Naive thymus-derived CD8-positive, alpha-beta T cell (primary cell): ENCODE measurements around the gene UPK3A. TPM values are rescaled to one million over a fixed set of nuclear protein-coding genes. Genes with fewer than 3 reads are reported as not detected.
A peak's percentile ranks its signal among the peaks of the same experiment; 100 is the strongest.
"Not testable (repeated sequence)": the region's sequence is repeated elsewhere in the genome, so short reads cannot be mapped to it uniquely, and the experiment has no call there.

ENCODE experiments used
- ATAC-seq, 2 donors: fragments of 150-1000 bp; cut with Tn5 transposase in 1 of 2; sonication (Bioruptor Pico), chemical (Tn5 transposase) in 1 of 2; 1 replicate in 1 of 2; 2 replicates in 1 of 2; pipeline ENCODE4 v1.10.0; 2021; ENCODE audit warnings: mild to moderate bottlenecking in 2 of 2, moderate library complexity in 2 of 2
- POLR2A ChIA-PET: fragments of 350-600 bp; sonication (Branson Sonifier 250); formaldehyde crosslinking; loops from one replicate; lab custom pipeline; 2021; ENCODE audit warnings: antibody characterized with exemption; lab: Charles Lee
- DNase-seq, 10 donors: peaks; one replicate each; pipeline versions ENCODE4 v3.0.0 to v3.0.0-alpha.2; 2020 to 2022
- H3K27ac Mint-ChIP-seq, 10 donors: one replicate each; pipeline ENCODE4 v1.8.0; 2020 to 2022; ENCODE audit warnings: mild to moderate bottlenecking in 10 of 10, mixed read lengths in 10 of 10, moderate library complexity in 4 of 10, inconsistent platforms in 1 of 10
- H3K27me3 Mint-ChIP-seq, 5 donors: one replicate each; pipeline ENCODE4 v1.8.0; 2021 to 2022; ENCODE audit warnings: mixed read lengths in 5 of 5
- H3K36me3 Mint-ChIP-seq, 3 donors: one replicate each; pipeline ENCODE4 v1.8.0; 2020 to 2022; ENCODE audit warnings: mixed read lengths in 3 of 3, mild to moderate bottlenecking in 2 of 3, inconsistent platforms in 1 of 3
- H3K4me1 Mint-ChIP-seq, 4 donors: one replicate each; pipeline ENCODE4 v1.8.0; 2021 to 2022; ENCODE audit warnings: mixed read lengths in 4 of 4
- H3K4me3 Mint-ChIP-seq, 10 donors: one replicate each; pipeline ENCODE4 v1.8.0; 2020 to 2022; ENCODE audit warnings: mild to moderate bottlenecking in 10 of 10, mixed read lengths in 10 of 10, moderate library complexity in 6 of 10, inconsistent platforms in 1 of 10
- H3K9me3 Mint-ChIP-seq, 9 donors: one replicate each; pipeline ENCODE4 v1.8.0; 2020 to 2022; ENCODE audit warnings: mixed read lengths in 9 of 9, mild to moderate bottlenecking in 3 of 9, inconsistent platforms in 1 of 9, moderate library complexity in 1 of 9
- polyA plus RNA-seq, 3 donors: library from polyadenylated mRNA; unstranded; fragments of 300-500 nt; fragmentation: Illumina TruSeq; gene quantifications; one replicate each; pipeline ENCODE4 v1.2.3, GENCODE V29; 2021
- total RNA-seq, 8 experiments: library from RNA in 2 of 8; stranded (reverse) in 2 of 8; gene quantifications; one replicate each; pipeline ENCODE4 v1.2.3 and lab custom pipeline; 2021 to 2026

Gene UPK3A
- total and polyA plus RNA-seq, 5 experiments from 2014 or later: not detected

DNA sequence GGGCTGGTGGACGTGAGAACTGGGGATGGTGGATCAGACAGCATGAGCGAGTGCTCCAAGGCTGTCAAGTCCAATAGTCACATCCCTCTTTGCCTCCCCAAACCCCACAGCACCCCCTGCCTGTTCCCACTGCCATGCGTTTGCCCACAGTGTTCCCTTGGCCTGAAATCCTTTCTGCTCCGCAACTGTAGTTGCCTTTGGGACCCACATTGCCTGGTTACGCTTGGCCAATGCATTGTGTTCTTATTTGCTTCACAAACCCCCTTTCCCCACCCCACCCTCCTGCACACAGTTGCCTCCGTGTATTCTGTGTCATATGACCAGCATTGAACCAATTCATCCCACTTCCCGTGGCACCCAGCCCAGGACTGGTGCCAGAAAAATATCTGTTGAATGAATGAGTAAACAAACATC is 42.0 kb upstream of the UPK3A start:
- DNase-seq (no peak), ATAC-seq (no peak)
- H3K27ac Mint-ChIP-seq: peak overlapping the region in 7 of 10 donors; percentile 40 to 95 (median 91)

GRCh38 chr22:45244916-45245315 is 39.8 kb upstream of the UPK3A start:
- POLR2A ChIA-PET: no interaction called here
- no peak for DNase-seq
- H3K9me3 Mint-ChIP-seq: no peaks in the 10 kb centered on the region

More for the DNA sequence above, 42.0 kb upstream of the UPK3A start:
- POLR2A ChIA-PET: interaction anchor here (0.6 to 2.2 kb wide), 2 partner anchors 68 to 79 kb away, joined by 3 to 7 read pairs; partner anchors contain the start of gene NUP50
- Mint-ChIP-seq H3K9me3 (no peaks in the 10 kb centered on the region), H3K4me3 (peak overlapping the region in 4 of 10 donors; percentile 39 to 90 (median 46)), H3K4me1 (peaks cover 16 to 68% (median 48%) of the 10 kb centered on the region in 4 donors), H3K27me3 (no peaks in the 10 kb centered on the region), H3K36me3 (peaks cover 0 to 5% (median 0%) of the 10 kb centered on the region in 3 donors)

GRCh38 chr22:45246060-45246985 is 38.4 kb upstream of the UPK3A start:
- POLR2A ChIA-PET: no interaction called here
- DNase-seq (no peak), ATAC-seq (no peak)
- peak overlapping the region in 7 of 10 donors; percentile 27 to 88 (median 86) for H3K27ac Mint-ChIP-seq
- H3K9me3 Mint-ChIP-seq: no peaks in the 10 kb centered on the region
- no peaks in the 10 kb centered on the region for H3K27me3 Mint-ChIP-seq
- H3K4me1 Mint-ChIP-seq: peaks cover 4 to 61% (median 28%) of the 10 kb centered on the region in 4 donors
- H3K36me3 Mint-ChIP-seq: no peaks in the 10 kb centered on the region
- peak overlapping the region in 5 of 10 donors; percentile 38 to 80 (median 57) for H3K4me3 Mint-ChIP-seq

More at GRCh38 chr22:45244916-45245315, 39.8 kb upstream of the UPK3A start:
- Mint-ChIP-seq H3K4me1 (peaks cover 9 to 65% (median 34%) of the 10 kb centered on the region in 4 donors), H3K27me3 (no peaks in the 10 kb centered on the region), H3K27ac (peak overlapping the region in 7 of 10 donors; percentile 1 to 69 (median 51)), H3K4me3 (peak overlapping the region in 1 of 10 donors; percentile 34), H3K36me3 (no peaks in the 10 kb centered on the region)
- no peak for ATAC-seq

GRCh38 chr22:45248832-45249561 is 35.8 kb upstream of the UPK3A start:
- peaks cover 0 to 49% (median 25%) of the 10 kb centered on the region in 4 donors for H3K4me1 Mint-ChIP-seq
- peak overlapping the region in 2 of 10 donors; percentile 10 to 11 for H3K4me3 Mint-ChIP-seq
- H3K27ac Mint-ChIP-seq: peak overlapping the region in 3 of 10 donors; percentile 59 to 79 (median 62)
- H3K36me3 Mint-ChIP-seq: no peaks in the 10 kb centered on the region
- no peaks in the 10 kb centered on the region for H3K27me3 Mint-ChIP-seq
- H3K9me3 Mint-ChIP-seq: no peaks in the 10 kb centered on the region
- no peak for ATAC-seq
- POLR2A ChIA-PET: no interaction called here
- no peak for DNase-seq

DNA sequence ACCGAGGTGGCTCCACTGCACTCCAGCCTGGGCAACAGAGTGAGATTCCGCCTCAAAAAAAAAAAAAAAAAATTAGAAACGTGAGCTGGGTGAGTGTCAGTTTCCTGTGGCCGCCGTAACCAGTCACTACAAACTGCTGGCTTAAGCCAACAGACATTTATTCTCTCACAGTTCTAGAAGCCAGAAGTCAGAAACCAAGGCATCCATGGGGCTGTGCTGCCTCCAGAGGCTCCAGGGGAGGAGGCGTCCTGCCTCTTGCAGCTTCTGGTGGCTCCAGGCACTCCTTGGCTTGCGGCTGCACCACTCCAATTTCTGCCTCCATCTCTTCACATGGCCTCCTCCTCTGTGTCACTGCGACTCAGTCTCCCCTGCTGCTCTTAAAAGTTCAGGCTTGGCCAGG is 32.9 kb upstream of the UPK3A start:
- no peak for ATAC-seq

GRCh38 chr22:45253039-45253641 is 31.6 kb upstream of the UPK3A start:
- Mint-ChIP-seq H3K9me3 (no peaks in the 10 kb centered on the region), H3K27me3 (no peaks in the 10 kb centered on the region), H3K4me1 (peaks cover 0 to 29% (median 14%) of the 10 kb centered on the region in 4 donors), H3K36me3 (no peaks in the 10 kb centered on the region), H3K27ac (peak overlapping the region in 3 of 10 donors; percentile 17 to 69 (median 19)), H3K4me3 (no peak overlapping the region)
- no peak for DNase-seq
- ATAC-seq: no peak
- POLR2A ChIA-PET: no interaction called here

More for the DNA sequence above, 32.9 kb upstream of the UPK3A start:
- Mint-ChIP-seq H3K36me3 (no peaks in the 10 kb centered on the region), H3K9me3 (no peaks in the 10 kb centered on the region), H3K4me3 (no peak overlapping the region), H3K4me1 (peaks cover 0 to 39% (median 17%) of the 10 kb centered on the region in 4 donors), H3K27ac (no peak overlapping the region), H3K27me3 (no peaks in the 10 kb centered on the region)
- DNase-seq: no peak
- POLR2A ChIA-PET: no interaction called here

GRCh38 chr22:45254388-45254787 is 30.4 kb upstream of the UPK3A start:
- Mint-ChIP-seq H3K27ac (peak overlapping the region in 2 of 10 donors; percentile 78 to 91), H3K27me3 (no peaks in the 10 kb centered on the region), H3K4me3 (no peak overlapping the region), H3K9me3 (no peaks in the 10 kb centered on the region), H3K4me1 (peaks cover 0 to 24% (median 8%) of the 10 kb centered on the region in 4 donors), H3K36me3 (no peaks in the 10 kb centered on the region)
- POLR2A ChIA-PET: no interaction called here
- DNase-seq (no peak), ATAC-seq (no peak)

DNA sequence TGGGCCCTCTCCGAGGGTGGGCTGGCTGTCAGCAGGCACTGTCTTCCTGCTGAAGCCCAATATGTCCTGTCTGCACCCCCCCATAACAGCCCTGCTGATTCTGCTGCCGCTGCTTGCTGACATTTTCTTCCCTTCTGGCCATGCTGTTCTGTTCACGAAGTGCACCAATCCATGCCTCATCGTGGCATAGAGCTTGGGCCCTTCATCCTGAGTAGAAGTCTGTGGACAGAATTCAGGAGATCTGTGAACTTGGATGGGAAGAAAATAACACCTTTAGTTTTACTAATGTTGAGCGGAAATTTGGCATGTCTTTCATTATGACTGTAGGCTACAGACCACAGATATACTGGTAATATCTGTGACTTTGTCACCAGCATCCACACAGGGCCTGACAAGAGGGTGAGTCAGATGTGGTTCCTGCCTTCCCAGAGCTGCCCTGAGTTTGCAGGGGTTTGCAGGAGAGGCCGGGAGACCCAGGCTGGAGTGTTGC is 29.9 kb upstream of the UPK3A start:
- Mint-ChIP-seq H3K4me3 (peak overlapping the region in 1 of 10 donors; percentile 50), H3K27ac (peak overlapping the region in 3 of 10 donors; percentile 47 to 91 (median 78)), H3K36me3 (no peaks in the 10 kb centered on the region), H3K27me3 (peaks cover 0 to under 1% (median 0%) of the 10 kb centered on the region in 5 donors), H3K9me3 (no peaks in the 10 kb centered on the region), H3K4me1 (peaks cover 0 to 23% (median 7%) of the 10 kb centered on the region in 4 donors)
- ATAC-seq: no peak
- DNase-seq: no peak
- POLR2A ChIA-PET: no interaction called here

GRCh38 chr22:45257941-45258340 is 26.8 kb upstream of the UPK3A start:
- H3K36me3 Mint-ChIP-seq, H3K27ac Mint-ChIP-seq, DNase-seq, H3K4me3 Mint-ChIP-seq, H3K9me3 Mint-ChIP-seq, POLR2A ChIA-PET, ATAC-seq: not testable (repeated sequence)
- Mint-ChIP-seq H3K27me3 (peaks cover 0 to 16% (median 0%) of the 10 kb centered on the region in 5 donors), H3K4me1 (peaks cover 0 to 25% (median 6%) of the 10 kb centered on the region in 4 donors)

DNA sequence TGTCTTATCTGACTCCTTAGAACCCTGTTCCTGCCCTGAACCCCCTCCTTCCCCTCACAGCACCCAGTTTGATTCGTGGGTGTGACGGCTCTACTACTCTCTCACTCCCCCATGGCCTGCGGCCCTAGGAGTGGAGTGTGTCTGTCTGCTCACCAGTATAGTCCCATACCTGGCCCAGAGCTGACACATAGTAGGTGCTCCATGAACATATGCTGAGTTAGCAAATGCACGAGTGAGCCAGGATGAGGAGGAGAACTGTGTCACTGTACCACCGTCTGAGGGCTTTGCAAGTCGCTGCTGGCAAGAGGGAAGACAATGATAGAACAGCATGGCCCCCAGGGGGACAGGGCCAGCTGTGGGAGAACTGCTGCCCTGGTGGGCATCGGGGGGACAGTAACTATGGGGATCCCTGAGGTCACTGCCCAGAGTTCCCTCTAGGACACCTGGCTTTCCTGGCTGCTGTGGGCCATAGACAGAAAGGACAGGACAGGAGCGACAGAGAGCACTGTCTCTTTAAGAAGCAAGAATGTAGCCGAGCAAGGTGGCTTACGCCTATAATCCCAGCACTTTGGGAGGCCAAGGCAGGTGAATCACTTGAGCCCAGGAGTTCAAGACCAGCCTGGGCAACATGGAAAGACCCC is 24.9 kb upstream of the UPK3A start:
- H3K4me3 Mint-ChIP-seq: no peak overlapping the region
- H3K9me3 Mint-ChIP-seq: no peaks in the 10 kb centered on the region
- H3K27me3 Mint-ChIP-seq: peaks cover 0 to 16% (median 12%) of the 10 kb centered on the region in 5 donors
- peaks cover 0 to 33% (median 9%) of the 10 kb centered on the region in 4 donors for H3K4me1 Mint-ChIP-seq
- H3K27ac Mint-ChIP-seq: peak overlapping the region in 1 of 10 donors; percentile 51
- no peaks in the 10 kb centered on the region for H3K36me3 Mint-ChIP-seq
- DNase-seq: no peak
- ATAC-seq: no peak
- POLR2A ChIA-PET: no interaction called here

DNA sequence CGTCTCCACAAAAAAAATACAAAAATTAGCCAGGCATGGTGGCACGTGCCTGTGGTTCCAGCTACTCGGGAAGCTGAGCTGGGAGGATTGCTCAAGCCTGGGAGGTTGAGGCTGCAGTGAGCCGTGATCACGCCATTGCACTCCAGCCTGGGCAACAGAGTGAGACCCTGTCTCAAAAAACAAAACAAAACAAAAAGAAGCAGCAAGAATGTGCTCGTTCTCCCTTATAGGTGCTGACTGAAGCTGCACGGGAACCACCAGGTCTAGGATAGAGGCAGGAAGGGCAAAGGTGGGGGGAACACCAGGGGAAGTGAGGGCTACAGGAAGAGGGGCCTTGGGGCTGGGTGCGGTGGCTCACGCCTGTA is 24.4 kb upstream of the UPK3A start:
- H3K36me3 Mint-ChIP-seq, ATAC-seq, H3K9me3 Mint-ChIP-seq, H3K27ac Mint-ChIP-seq, DNase-seq, H3K4me3 Mint-ChIP-seq, POLR2A ChIA-PET: not testable (repeated sequence)
- Mint-ChIP-seq H3K4me1 (peaks cover 0 to 29% (median 8%) of the 10 kb centered on the region in 4 donors), H3K27me3 (peaks cover 0 to 16% (median 12%) of the 10 kb centered on the region in 5 donors)
